ENCODE data around the gene ATP8B3.

ATP8B3 gene

DNA sequence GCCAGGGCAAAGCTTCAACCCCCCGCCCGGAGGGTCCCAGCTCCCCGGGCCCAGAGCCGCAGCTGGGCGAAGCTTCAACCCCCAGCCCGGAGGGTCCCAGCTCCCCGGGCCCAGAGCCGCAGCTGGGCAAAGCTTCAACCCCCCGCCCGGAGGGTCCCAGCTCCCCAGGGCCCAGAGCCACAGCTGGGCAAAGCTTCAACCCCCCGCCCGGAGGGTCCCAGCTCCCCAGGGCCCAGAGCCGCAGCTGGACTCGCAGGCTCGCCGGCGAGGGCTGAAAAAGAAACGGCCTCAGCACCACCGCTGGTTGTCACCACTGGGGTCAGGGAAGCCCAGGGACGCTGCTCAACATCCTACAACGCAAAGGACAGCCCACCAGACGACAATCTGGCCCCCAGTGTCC, 31.0 kb upstream of the ATP8B3 start:
- TF ChIP-seq, protein P1, sequence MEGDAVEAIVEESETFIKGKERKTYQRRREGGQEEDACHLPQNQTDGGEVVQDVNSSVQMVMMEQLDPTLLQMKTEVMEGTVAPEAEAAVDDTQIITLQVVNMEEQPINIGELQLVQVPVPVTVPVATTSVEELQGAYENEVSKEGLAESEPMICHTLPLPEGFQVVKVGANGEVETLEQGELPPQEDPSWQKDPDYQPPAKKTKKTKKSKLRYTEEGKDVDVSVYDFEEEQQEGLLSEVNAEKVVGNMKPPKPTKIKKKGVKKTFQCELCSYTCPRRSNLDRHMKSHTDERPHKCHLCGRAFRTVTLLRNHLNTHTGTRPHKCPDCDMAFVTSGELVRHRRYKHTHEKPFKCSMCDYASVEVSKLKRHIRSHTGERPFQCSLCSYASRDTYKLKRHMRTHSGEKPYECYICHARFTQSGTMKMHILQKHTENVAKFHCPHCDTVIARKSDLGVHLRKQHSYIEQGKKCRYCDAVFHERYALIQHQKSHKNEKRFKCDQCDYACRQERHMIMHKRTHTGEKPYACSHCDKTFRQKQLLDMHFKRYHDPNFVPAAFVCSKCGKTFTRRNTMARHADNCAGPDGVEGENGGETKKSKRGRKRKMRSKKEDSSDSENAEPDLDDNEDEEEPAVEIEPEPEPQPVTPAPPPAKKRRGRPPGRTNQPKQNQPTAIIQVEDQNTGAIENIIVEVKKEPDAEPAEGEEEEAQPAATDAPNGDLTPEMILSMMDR (IDR thresholded peaks at IDR 0.05): no peak

DNA sequence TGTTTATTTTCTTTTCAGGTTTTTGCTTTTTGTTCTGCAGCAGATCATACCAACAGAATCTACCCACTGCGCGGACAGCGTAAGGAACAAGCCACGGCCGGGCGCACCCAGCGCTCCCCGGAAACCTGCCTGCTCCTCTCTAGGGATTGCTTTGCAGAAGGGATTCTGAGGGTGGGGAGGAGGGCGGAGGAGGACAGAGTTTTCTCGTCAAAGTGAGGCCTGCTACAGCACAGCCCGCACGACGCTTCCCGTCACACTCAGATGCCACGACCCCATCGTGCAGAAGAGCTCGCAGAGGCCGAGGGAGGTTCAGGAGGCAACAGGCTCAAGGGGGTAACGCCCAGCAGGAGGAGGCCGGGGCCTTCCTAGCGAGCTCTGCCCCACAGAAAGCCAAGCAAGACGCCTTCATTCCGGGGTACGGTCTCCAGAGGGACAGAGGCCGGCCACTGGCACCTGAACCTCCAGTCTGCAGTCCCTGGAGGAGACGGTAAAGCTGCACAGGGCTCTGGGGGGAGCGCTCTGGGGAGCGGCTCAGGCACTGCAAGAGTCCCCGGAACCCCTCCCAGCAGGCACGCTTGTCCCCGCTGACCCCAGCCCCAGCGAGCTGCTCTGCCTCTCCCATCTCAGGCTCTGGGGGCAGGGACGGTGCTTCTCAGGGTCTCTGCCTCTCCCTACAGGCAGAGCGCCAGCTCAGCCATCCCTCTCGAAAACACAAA, 29.3 kb upstream of the ATP8B3 start:
- TF ChIP-seq, protein P1 (IDR thresholded peaks at IDR 0.05): no peak

DNA sequence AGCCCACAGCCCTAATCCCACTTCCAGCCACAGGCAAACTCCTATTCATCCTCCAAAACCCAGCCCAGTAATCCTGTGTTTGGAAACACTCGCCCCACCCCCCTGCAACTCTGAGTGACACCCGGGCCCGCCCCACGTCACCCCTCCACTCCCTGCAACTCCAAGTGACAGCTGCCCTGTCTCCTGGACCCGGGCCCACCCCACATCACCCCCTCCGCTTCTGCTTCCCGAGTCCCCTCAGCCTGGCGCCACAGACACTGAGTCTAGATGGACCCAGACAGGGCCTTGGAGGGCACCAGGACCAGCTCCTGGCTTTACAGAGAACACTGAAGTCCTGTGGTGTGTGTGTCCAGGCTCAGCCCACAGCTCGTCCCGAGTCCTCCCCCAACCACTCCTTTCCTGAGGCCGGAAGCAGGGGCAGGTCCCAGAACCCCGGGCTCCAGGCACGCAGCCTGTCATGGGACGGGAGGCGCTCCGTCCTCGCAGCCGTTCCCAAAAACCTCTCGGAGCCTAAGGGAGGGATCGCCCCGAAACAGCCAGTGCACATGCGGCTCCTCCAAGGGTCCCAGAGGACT, 28.6 kb upstream of the ATP8B3 start:
- TF ChIP-seq, protein P1 (IDR thresholded peaks at IDR 0.05): no peak

DNA sequence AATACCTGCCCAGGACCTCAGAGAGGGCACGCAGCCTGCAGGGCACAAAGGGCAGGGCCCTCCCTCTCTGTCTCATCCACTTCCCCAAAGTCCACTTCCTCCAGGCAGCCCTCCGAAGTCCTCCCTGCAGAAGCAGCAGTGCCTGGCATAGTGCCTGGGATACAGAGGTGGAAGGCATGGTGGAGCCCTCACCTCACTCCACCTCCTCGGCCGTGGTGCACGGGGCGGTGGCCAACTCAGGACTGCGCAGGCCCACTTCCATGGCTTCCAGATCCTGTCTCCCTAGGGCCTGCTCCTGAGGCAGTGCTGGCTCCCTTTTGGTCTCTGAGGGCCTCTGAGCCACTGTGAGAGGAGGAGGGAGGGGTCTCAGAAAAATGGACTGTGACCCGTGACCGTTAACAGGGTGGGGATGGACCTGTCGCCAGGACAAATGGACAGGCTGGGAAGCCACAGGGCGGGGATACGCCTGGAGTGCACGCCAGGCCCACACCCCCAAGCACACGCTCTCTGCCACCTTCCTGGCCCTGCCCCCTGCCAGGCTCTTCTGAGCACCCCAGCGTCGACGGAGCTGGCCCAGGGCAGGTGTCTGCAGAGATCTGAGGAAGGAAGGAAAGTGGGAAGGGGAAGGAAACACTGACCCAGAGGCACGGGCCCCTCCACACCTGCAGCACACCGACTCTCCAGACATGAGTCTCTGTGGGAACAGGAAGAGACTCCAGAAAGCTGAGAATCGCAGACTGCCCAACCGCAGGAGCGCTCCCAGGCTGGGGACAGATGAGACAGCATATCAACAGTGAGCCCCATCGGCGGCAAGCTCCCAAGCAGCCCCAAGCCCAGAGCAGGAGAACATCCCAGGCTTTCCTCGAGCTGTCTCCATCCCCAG, 27.8 kb upstream of the ATP8B3 start:
- TF ChIP-seq, protein P1 (IDR thresholded peaks at IDR 0.05): no peak

DNA sequence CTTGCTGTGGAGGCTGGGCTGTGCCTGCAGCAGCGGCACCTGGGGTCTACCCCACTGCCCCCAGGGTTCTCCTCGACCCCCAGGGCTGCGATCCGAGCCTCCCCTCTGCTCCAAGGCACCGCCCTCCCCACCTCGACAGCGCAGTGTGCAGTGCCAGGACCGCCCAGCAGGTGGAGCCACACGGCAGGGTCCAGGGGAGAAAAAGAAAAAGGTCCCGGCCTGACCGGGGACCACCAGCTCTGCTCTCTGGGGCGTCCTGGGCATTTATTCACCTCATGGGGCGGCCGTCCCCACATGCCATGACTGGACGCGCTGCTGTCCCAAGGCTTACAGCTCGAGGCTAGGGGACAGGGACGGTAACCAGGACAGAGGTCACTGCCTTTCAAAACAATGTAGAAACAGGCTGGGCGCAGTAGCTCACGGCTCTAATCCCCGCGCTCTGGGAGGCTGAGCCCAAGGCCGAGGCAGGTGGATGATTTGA, 25.6 kb upstream of the ATP8B3 start:
- TF ChIP-seq, protein P1 (IDR thresholded peaks at IDR 0.05): peak; percentile 100

DNA sequence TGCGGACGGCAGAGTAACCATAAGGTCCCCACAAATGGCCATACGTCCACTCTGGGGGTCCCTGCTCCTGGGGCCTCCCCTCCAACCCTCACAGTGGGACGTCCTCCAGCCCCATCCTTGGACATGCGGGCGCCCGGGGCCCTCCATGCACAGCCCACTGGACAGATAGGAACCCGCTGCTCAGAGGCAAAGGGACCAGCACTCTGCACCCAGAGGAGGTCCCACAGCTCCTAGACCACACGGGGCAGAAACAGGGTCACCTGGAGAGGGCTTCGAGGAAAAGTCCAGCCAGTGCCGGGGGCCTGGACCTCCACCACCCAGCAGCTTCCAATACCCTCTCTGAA, 25.1 kb upstream of the ATP8B3 start:
- TF ChIP-seq, protein P1 (IDR thresholded peaks at IDR 0.05): no peak

DNA sequence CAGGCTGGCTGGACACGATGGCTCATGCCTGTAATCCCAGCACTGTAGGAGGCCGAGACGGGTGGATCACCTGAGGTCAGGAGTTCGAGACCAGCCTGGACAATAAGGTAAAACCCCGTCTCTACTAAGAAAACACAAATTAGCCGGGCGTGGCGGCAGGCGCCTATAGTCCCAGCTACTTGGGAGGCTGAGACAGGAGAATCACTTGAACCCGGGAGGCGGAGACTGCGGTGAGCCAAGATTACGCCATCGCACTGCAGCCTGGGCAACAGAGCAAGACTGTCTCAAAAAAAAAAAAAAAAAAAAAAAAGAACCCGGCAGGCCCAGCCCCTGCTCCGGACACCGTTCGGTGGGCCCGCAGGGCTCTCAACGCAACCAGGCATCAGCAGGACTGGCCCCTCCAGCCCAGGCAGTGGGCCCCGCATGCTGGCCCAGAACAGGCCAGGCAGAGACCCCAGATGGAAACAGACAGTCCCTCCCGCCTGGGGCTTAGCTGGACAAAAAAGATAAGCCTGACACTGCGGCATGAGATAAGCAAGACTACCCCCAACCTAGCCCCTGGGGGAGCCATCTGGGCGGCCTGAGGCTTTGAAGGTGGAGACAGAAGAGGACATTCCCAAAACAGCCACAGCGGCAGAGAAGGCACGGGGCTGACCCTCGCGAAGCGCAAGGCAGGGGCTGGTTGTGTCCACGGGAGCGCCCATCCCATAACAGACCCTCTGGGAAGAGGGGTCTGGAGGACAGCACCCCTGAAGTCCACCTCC, 24.6 kb upstream of the ATP8B3 start:
- TF ChIP-seq, protein P1 (IDR thresholded peaks at IDR 0.05): no peak

All from LNCAP (cell line).